ENCODE data around the gene CTCFL. TPM values are rescaled to one million over a fixed set of nuclear protein-coding genes. Genes with fewer than 3 reads are reported as not detected.

Gene CTCFL
- total and polyA plus RNA-seq, 2 of the 13 experiments (the other 11 are each of a cell fraction or from before 2014, with no cell fraction given): 0.04 TPM; not detected in 1

DNA sequence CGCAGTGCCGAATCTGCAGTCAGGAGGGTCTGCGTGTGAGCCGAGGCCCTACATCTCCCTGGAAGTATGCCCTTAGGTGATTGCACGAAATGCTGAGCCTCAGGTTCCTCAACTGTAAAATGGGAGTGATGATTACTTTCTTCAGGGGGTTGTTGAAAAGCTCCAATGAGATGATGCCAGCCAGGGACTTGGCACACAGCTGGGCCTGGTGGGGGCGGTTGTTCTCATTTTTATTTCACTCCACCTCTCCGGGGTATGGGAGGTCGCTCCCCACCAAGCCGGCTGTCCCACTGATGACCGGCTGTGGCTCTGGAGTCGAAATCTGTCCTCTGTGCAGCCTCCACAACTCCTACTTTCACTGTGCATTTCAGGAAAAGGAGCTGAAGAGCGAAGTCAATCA, 44.0 kb upstream of the CTCFL start (continued):
- TF ChIP-seq FOXM1 (CRISPR knock-in tag; IDR thresholded peaks at IDR 0.05) (no peak), ZNF468 (CRISPR knock-in tag; IDR thresholded peaks at IDR 0.05) (no peak)

DNA sequence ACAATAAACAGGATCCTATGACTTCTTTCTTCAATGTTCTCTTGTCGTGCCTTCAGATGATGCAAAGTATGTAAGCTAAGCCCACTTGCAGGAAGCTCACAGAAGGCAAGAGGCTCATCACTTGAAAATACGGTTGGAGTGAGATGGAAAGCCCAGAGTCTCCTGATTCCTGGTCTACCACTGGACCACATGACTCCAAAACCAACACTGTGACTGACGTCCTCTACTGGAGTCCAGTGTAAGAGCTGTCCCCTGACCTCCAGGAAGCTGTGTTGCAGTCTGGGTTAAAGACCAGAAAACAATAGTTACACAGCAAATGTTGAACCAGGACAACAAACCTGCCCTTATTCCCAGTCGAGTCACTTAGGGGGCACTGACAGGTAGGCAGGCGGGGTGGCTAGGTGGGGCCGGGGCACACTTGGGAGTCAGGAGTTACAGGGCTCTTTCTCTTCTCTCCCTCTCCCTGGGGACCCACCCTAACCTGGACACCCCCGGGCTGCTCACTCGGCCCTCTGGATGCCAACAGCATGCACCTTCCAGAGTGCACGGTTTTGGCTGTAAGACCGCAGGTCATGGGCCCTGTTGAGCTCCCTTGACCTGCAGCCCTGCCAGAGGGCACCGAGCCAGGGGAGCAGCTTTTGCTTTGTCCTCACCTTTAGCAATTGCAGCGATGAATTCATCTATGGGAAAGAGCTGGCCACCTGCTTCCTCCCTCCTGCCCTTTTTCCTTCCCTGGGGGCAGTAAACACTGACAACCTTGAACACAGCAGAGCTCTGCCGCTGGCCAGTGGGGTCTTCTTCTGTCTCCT, 43.4 kb upstream of the CTCFL start:
- ChIA-PET CTCF (ENCODE audit: low intra/inter-chr PET ratio, low total read pairs) (no interaction called here), POLR2A (interaction anchor here (0.7 to 12.9 kb wide), 10 partner anchors 8 to 41 kb away, joined by 3 to 96 read pairs (median 5); partner anchors contain the start of gene PCK1)
- H2AFZ ChIP-seq (ENCODE audit: low read length): no peak overlapping the region
- ATAC-seq (peak; percentile 86), FAIRE-seq (no peak), DNase-seq (ENCODE audit: low spot score) (peak; percentile 31)
- intact Hi-C loops (cut with micrococcal nuclease; ENCODE audit: unreplicated experiment): no loop called here
- no peaks in the 10 kb centered on the region for H3K9me3 ChIP-seq (ENCODE audit: low read length)
- in situ Hi-C loops (cut with HindIII; ENCODE audit: extremely low pct_ligation_motif_present, low pct_unique_long_range_greater_than_20kb): no loop called here
- BruUV-seq (replicated peaks): no TSS peak
- H3K27me3 ChIP-seq (ENCODE audit: control insufficient read depth in 1 of 2, insufficient read depth in 2 of 2, low read length in 2 of 2): peaks cover 0 to 7% of the 10 kb centered on the region in 2 experiments; a peak in 3 of 5 replicates
- H3K36me3 ChIP-seq (replicated peaks in 1 of 2; ENCODE audit: control insufficient read depth in 1 of 2, insufficient read depth in 2 of 2, low read length in 2 of 2): peaks cover 0 to 13% of the 10 kb centered on the region in 2 experiments; a peak in 2 of 5 replicates
- peaks cover 73% of the 10 kb centered on the region for H3K4me1 ChIP-seq (ENCODE audit: insufficient read depth, low read length)
- H3K79me2 ChIP-seq (ENCODE audit: insufficient read depth, low read length): no peaks in the 10 kb centered on the region
- H4K20me1 ChIP-seq (ENCODE audit: insufficient read depth, low read length): no peaks in the 10 kb centered on the region; the same call in 1 of the 2 replicates
- H3K4me2 ChIP-seq (ENCODE audit: low read depth, low read length): peak overlapping the region; percentile 69
- H3K4me3 ChIP-seq (replicated peaks in 1 of 3; ENCODE audit: insufficient read depth in 1 of 3, low read depth in 2 of 3, low read length in 3 of 3): peak overlapping the region in 1 of 3 experiments; percentile 55; a peak in 2 of 6 replicates
- 7% methylated on average over 13 of the region's 13 CpGs for WGBS (ENCODE audit: low lambda C conversion rate)
- peak overlapping the region; percentile 45; the same call in 1 of the 2 replicates for H3K9ac ChIP-seq (ENCODE audit: insufficient read depth, low read depth, low read length)
- peak overlapping the region; percentile 52 for H3K27ac ChIP-seq (ENCODE audit: extremely low read length, insufficient read depth, low read length)
- TF ChIP-seq ATF6 (CRISPR knock-in tag; conservative IDR thresholded peaks at IDR 0.05) (no peak), FOXO1 (CRISPR knock-in tag; IDR thresholded peaks at IDR 0.05) (peak; percentile 70; the same call in 1 of the 2 replicates), IRF1 (CRISPR knock-in tag; IDR thresholded peaks at IDR 0.05; ENCODE audit: low read depth) (no peak; the same call in 1 of the 2 replicates), GATAD1 (CRISPR knock-in tag; IDR thresholded peaks at IDR 0.05) (no peak; the same call in 1 of the 2 replicates), RARA (CRISPR knock-in tag; IDR thresholded peaks at IDR 0.05) (peak; percentile 92), HIC2 (CRISPR knock-in tag; IDR thresholded peaks at IDR 0.05; ENCODE audit: low read depth) (peak; percentile 70; the same call in 1 of the 2 replicates), ZNF670 (CRISPR knock-in tag; IDR thresholded peaks at IDR 0.05; ENCODE audit: borderline replicate concordance) (peak; percentile 38; the same call in 1 of the 2 replicates), ZNF577 (CRISPR knock-in tag; IDR thresholded peaks at IDR 0.05; ENCODE audit: borderline replicate concordance, low read depth) (no peak), AKAP8 (CRISPR knock-in tag; IDR thresholded peaks at IDR 0.05) (no peak), MIER3 (CRISPR knock-in tag; IDR thresholded peaks at IDR 0.05; ENCODE audit: borderline replicate concordance) (peak; percentile 56; the same call in 1 of the 2 replicates)
- TF ChIP-seq, protein P1, sequence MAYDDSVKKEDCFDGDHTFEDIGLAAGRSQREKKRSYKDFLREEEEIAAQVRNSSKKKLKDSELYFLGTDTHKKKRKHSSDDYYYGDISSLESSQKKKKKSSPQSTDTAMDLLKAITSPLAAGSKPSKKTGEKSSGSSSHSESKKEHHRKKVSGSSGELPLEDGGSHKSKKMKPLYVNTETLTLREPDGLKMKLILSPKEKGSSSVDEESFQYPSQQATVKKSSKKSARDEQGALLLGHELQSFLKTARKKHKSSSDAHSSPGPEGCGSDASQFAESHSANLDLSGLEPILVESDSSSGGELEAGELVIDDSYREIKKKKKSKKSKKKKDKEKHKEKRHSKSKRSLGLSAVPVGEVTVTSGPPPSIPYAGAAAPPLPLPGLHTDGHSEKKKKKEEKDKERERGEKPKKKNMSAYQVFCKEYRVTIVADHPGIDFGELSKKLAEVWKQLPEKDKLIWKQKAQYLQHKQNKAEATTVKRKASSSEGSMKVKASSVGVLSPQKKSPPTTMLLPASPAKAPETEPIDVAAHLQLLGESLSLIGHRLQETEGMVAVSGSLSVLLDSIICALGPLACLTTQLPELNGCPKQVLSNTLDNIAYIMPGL (CRISPR knock-in tag; IDR thresholded peaks at IDR 0.05; ENCODE audit: borderline replicate concordance in 1 of 2, low read depth in 1 of 2): 0 out of 4 replicates have a peak, but pooled peaks of 1 of the 2 experiments have one; percentile 45
